GM18909 (cell line): ENCODE measurements around the gene SPRN.
"Not testable (repeated sequence)": the region's sequence is repeated elsewhere in the genome, so short reads cannot be mapped to it uniquely, and the experiment has no call there.

Experiments
- ATAC-seq: cut with Tn5 transposase; IDR thresholded peaks from one replicate; pipeline ENCODE4 v1.9.1; 2021; ENCODE audit warnings: mild to moderate bottlenecking; ENCODE audit not compliant: unreplicated experiment, poor library complexity

The SPRN gene

GRCh38 chr10:133424601-133425000 is at the start of gene SPRN:
TSS of gene SPRN (minus strand) at chr10:133424625. CDS start at chr10:133423681, 944 bp downstream.
- not testable (repeated sequence) for ATAC-seq

- ATAC-seq = no peak
Measured at GRCh38 chr10:133474027-133474426, 49.6 kb upstream of the SPRN start.

GRCh38 chr10:133473270-133473669 is 48.8 kb upstream of the SPRN start:
- ATAC-seq = no peak

- ATAC-seq = no peak
Measured at GRCh38 chr10:133471300-133472109, 47.1 kb upstream of the SPRN start.

GRCh38 chr10:133469205-133469604 is 44.8 kb upstream of the SPRN start:
- ATAC-seq = not testable (repeated sequence)

GRCh38 chr10:133467286-133467911 is 43.0 kb upstream of the SPRN start:
- no peak for ATAC-seq

- no peak for ATAC-seq
Measured at GRCh38 chr10:133466683-133467275, 42.4 kb upstream of the SPRN start.

- no peak for ATAC-seq
Measured at GRCh38 chr10:133465950-133466474, 41.6 kb upstream of the SPRN start.

- ATAC-seq = no peak
Measured at GRCh38 chr10:133465191-133465949, 40.9 kb upstream of the SPRN start.

GRCh38 chr10:133464582-133465031 is 40.2 kb upstream of the SPRN start:
- ATAC-seq = no peak

GRCh38 chr10:133462512-133463305 is 38.3 kb upstream of the SPRN start:
- ATAC-seq = no peak

GRCh38 chr10:133461841-133462240 is 37.4 kb upstream of the SPRN start:
- no peak for ATAC-seq

- ATAC-seq = no peak
Measured at GRCh38 chr10:133461027-133461426, 36.6 kb upstream of the SPRN start.

GRCh38 chr10:133460208-133460769 is 35.9 kb upstream of the SPRN start:
- ATAC-seq = no peak

- no peak for ATAC-seq
Measured at GRCh38 chr10:133459454-133460207, 35.2 kb upstream of the SPRN start.

- no peak for ATAC-seq
Measured at GRCh38 chr10:133458710-133459453, 34.5 kb upstream of the SPRN start.

GRCh38 chr10:133458021-133458709 is 33.7 kb upstream of the SPRN start:
- ATAC-seq = no peak
